ENCODE results near the gene RDH16.
"Not testable (repeated sequence)": the region's sequence is repeated elsewhere in the genome, so short reads cannot be mapped to it uniquely, and the experiment has no call there.

The RDH16 gene

GRCh38 chr12:56916296-56916995 lies 41.0 kb downstream of the RDH16 start:
- no peak for DNase-seq

GRCh38 chr12:56914724-56915123 lies 42.7 kb downstream of the RDH16 start:
- DNase-seq = no peak

- no peak for DNase-seq
Measured at GRCh38 chr12:56914256-56914655, 43.2 kb downstream of the RDH16 start.

- not testable (repeated sequence) for DNase-seq
Measured at GRCh38 chr12:56909403-56909802, 48.0 kb downstream of the RDH16 start.

GRCh38 chr12:56908136-56908535 lies 49.3 kb downstream of the RDH16 start:
- DNase-seq = no peak

- no peak for DNase-seq
Measured at GRCh38 chr12:56905852-56906251, 51.6 kb downstream of the RDH16 start.

GRCh38 chr12:56903374-56903773 lies 54.0 kb downstream of the RDH16 start:
- DNase-seq = no peak
